ENCODE measurements around the gene ABCC9.

Gene ABCC9

GRCh38 chr12:21828779-21829178 is 112.4 kb downstream of the ABCC9 start:
- ChIA-PET POLR2A (no interaction called here), CTCF (no interaction called here)
- no peak for TF ChIP-seq ARNT (IDR thresholded peaks at IDR 0.05)
- TF ChIP-seq NFRKB (IDR thresholded peaks at IDR 0.05), result no peak
- TF ChIP-seq L3MBTL2 (conservative IDR thresholded peaks at IDR 0.05), result no peak
- no peak for TF ChIP-seq LEF1 (IDR thresholded peaks at IDR 0.05; ENCODE audit: borderline replicate concordance)
- no peak for DNase-seq (ENCODE audit: extremely low spot score)

GRCh38 chr12:21828136-21828775 is 113.0 kb downstream of the ABCC9 start:
- CTCF ChIA-PET, result no interaction called here
- POLR2A ChIA-PET, result no interaction called here
- TF ChIP-seq BHLHE40 (IDR thresholded peaks at IDR 0.05; ENCODE audit: borderline replicate concordance), result no peak
- no peak for TF ChIP-seq CTBP1 (IDR thresholded peaks at IDR 0.05; ENCODE audit: borderline replicate concordance)
- TF ChIP-seq, protein P1, sequence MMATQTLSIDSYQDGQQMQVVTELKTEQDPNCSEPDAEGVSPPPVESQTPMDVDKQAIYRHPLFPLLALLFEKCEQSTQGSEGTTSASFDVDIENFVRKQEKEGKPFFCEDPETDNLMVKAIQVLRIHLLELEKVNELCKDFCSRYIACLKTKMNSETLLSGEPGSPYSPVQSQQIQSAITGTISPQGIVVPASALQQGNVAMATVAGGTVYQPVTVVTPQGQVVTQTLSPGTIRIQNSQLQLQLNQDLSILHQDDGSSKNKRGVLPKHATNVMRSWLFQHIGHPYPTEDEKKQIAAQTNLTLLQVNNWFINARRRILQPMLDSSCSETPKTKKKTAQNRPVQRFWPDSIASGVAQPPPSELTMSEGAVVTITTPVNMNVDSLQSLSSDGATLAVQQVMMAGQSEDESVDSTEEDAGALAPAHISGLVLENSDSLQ (IDR thresholded peaks at IDR 0.05), result no peak
- no peak for TF ChIP-seq ZNF384 (IDR thresholded peaks at IDR 0.05)
- TF ChIP-seq FOXK2 (IDR thresholded peaks at IDR 0.05), result no peak
- no peak for TF ChIP-seq LEF1 (IDR thresholded peaks at IDR 0.05; ENCODE audit: borderline replicate concordance)
- TF ChIP-seq TARDBP (IDR thresholded peaks at IDR 0.05), result no peak
- TF ChIP-seq NFRKB (IDR thresholded peaks at IDR 0.05), result no peak
- TF ChIP-seq L3MBTL2 (conservative IDR thresholded peaks at IDR 0.05), result no peak
- no peak for TF ChIP-seq HDGF (IDR thresholded peaks at IDR 0.05; ENCODE audit: borderline replicate concordance)
- no peak for TF ChIP-seq FOXM1 (IDR thresholded peaks at IDR 0.05; ENCODE audit: borderline replicate concordance)
- no peak for TF ChIP-seq SUZ12 (IDR thresholded peaks at IDR 0.05)
- TF ChIP-seq ELF4 (IDR thresholded peaks at IDR 0.05), result no peak
- no peak for TF ChIP-seq ARNT (IDR thresholded peaks at IDR 0.05)
- no peak for TF ChIP-seq FOXA1 (IDR thresholded peaks at IDR 0.05)
- no peak for TF ChIP-seq SP1 (IDR thresholded peaks at IDR 0.05)
- no peak for DNase-seq (ENCODE audit: extremely low spot score)

GRCh38 chr12:21827083-21827482 is 114.1 kb downstream of the ABCC9 start:
- no peak for TF ChIP-seq ZNF384 (IDR thresholded peaks at IDR 0.05)
- no peak for TF ChIP-seq ARNT (IDR thresholded peaks at IDR 0.05)
- no peak for TF ChIP-seq TARDBP (IDR thresholded peaks at IDR 0.05)
- TF ChIP-seq FOXM1 (IDR thresholded peaks at IDR 0.05; ENCODE audit: borderline replicate concordance), result no peak
- no peak for TF ChIP-seq ELF4 (IDR thresholded peaks at IDR 0.05)
- TF ChIP-seq LEF1 (IDR thresholded peaks at IDR 0.05; ENCODE audit: borderline replicate concordance), result no peak
- TF ChIP-seq, protein P1 (IDR thresholded peaks at IDR 0.05), result no peak
- no peak for TF ChIP-seq CTBP1 (IDR thresholded peaks at IDR 0.05; ENCODE audit: borderline replicate concordance)
- TF ChIP-seq SUZ12 (IDR thresholded peaks at IDR 0.05), result no peak
- no peak for TF ChIP-seq L3MBTL2 (conservative IDR thresholded peaks at IDR 0.05)
- TF ChIP-seq FOXA1 (IDR thresholded peaks at IDR 0.05), result no peak
- no peak for TF ChIP-seq SP1 (IDR thresholded peaks at IDR 0.05)
- ChIA-PET POLR2A (no interaction called here), CTCF (no interaction called here)
- no peak for DNase-seq (ENCODE audit: extremely low spot score)

DNA sequence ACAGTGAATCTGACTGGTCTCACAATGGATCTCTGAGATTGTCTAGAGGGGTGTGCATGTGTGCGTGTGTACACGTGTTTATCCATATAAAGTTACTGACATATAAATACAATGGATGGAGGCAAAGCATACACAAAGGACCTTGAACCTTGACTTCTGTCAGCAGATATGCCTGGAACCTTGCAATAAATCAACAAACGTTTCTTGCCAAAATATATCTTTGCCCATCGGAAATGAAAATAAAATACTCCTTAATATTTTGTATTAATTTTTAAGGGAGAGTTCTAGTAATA is 114.7 kb downstream of the ABCC9 start:
- POLR2A ChIA-PET, result no interaction called here
- no peak for TF ChIP-seq FOXA1 (IDR thresholded peaks at IDR 0.05)
- TF ChIP-seq LEF1 (IDR thresholded peaks at IDR 0.05; ENCODE audit: borderline replicate concordance), result no peak
- no peak for TF ChIP-seq SP1 (IDR thresholded peaks at IDR 0.05)
- no peak for TF ChIP-seq ARNT (IDR thresholded peaks at IDR 0.05)
- no peak for TF ChIP-seq HDGF (IDR thresholded peaks at IDR 0.05; ENCODE audit: borderline replicate concordance)
- no peak for TF ChIP-seq FOXK2 (IDR thresholded peaks at IDR 0.05)
- CTCF ChIA-PET, result no interaction called here
- no peak for DNase-seq (ENCODE audit: extremely low spot score)

GRCh38 chr12:21825886-21826617 is 115.2 kb downstream of the ABCC9 start:
- no peak for DNase-seq (ENCODE audit: extremely low spot score)
- ChIA-PET CTCF (no interaction called here), POLR2A (no interaction called here)
- no peak for TF ChIP-seq ARNT (IDR thresholded peaks at IDR 0.05)
- TF ChIP-seq NFRKB (IDR thresholded peaks at IDR 0.05), result no peak
- TF ChIP-seq L3MBTL2 (conservative IDR thresholded peaks at IDR 0.05), result no peak
- TF ChIP-seq TARDBP (IDR thresholded peaks at IDR 0.05), result no peak
- no peak for TF ChIP-seq FOXM1 (IDR thresholded peaks at IDR 0.05; ENCODE audit: borderline replicate concordance)
- no peak for TF ChIP-seq SUZ12 (IDR thresholded peaks at IDR 0.05)
- TF ChIP-seq FOXK2 (IDR thresholded peaks at IDR 0.05), result no peak
- TF ChIP-seq CTBP1 (IDR thresholded peaks at IDR 0.05; ENCODE audit: borderline replicate concordance), result no peak
- no peak for TF ChIP-seq ZNF384 (IDR thresholded peaks at IDR 0.05)
- TF ChIP-seq SP1 (IDR thresholded peaks at IDR 0.05), result no peak
- no peak for TF ChIP-seq LEF1 (IDR thresholded peaks at IDR 0.05; ENCODE audit: borderline replicate concordance)
- no peak for TF ChIP-seq HDGF (IDR thresholded peaks at IDR 0.05; ENCODE audit: borderline replicate concordance)
- no peak for TF ChIP-seq FOXA1 (IDR thresholded peaks at IDR 0.05)

- no peak for DNase-seq (ENCODE audit: extremely low spot score)
- ChIA-PET POLR2A (no interaction called here), CTCF (no interaction called here)
- no peak for TF ChIP-seq SP1 (IDR thresholded peaks at IDR 0.05)
- TF ChIP-seq, protein P1 (IDR thresholded peaks at IDR 0.05), result no peak
- no peak for TF ChIP-seq L3MBTL2 (conservative IDR thresholded peaks at IDR 0.05)
- TF ChIP-seq HDGF (IDR thresholded peaks at IDR 0.05; ENCODE audit: borderline replicate concordance), result no peak
- TF ChIP-seq ELF4 (IDR thresholded peaks at IDR 0.05), result no peak
- TF ChIP-seq FOXK2 (IDR thresholded peaks at IDR 0.05), result no peak
- TF ChIP-seq ARNT (IDR thresholded peaks at IDR 0.05), result no peak
- no peak for TF ChIP-seq FOXM1 (IDR thresholded peaks at IDR 0.05; ENCODE audit: borderline replicate concordance)
- no peak for TF ChIP-seq ZNF384 (IDR thresholded peaks at IDR 0.05)
- no peak for TF ChIP-seq TARDBP (IDR thresholded peaks at IDR 0.05)
- no peak for TF ChIP-seq NFRKB (IDR thresholded peaks at IDR 0.05)
- TF ChIP-seq FOXA1 (IDR thresholded peaks at IDR 0.05), result no peak
- no peak for TF ChIP-seq CTBP1 (IDR thresholded peaks at IDR 0.05; ENCODE audit: borderline replicate concordance)
- no peak for TF ChIP-seq BHLHE40 (IDR thresholded peaks at IDR 0.05; ENCODE audit: borderline replicate concordance)
- no peak for TF ChIP-seq SUZ12 (IDR thresholded peaks at IDR 0.05)
- TF ChIP-seq LEF1 (IDR thresholded peaks at IDR 0.05; ENCODE audit: borderline replicate concordance), result no peak
Measured at GRCh38 chr12:21823581-21823980, 117.6 kb downstream of the ABCC9 start.

Data from HEK293T (cell line).